ENCODE results near the gene MSMB. TPM values are rescaled to one million over a fixed set of nuclear protein-coding genes. Genes with fewer than 3 reads are reported as not detected.
"Not testable (repeated sequence)": the region's sequence is repeated elsewhere in the genome, so short reads cannot be mapped to it uniquely, and the experiment has no call there.

MSMB gene
- total RNA-seq, 2 donors from 2014 or later: not detected

DNA sequence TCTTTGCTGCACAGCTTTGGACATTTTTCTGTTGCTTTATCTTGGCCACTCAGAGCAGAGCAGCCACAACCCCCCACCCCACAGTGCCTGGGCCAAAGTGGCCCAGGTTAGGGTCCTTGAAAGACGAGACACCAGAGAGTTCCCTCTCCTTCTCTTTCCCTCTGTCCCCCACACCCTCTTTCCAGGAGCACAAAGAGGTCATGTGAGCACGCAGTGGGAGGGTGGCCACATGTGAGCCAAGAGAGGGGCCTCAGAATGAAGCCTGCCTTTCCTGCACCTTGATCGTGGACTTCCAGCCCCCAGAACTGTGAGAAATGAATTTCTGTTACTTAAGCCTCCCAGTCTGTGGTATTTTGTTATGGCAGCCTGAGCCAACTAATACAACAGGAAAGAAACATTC lies 14.6 kb upstream of the MSMB start:
- no peak for DNase-seq
- H3K4me1 Mint-ChIP-seq: no peaks in the 10 kb centered on the region
- H3K27ac Mint-ChIP-seq: peak overlapping the region; percentile 8
- ATAC-seq: no peak
- H3K9me3 ChIP-seq (ENCODE audit: control insufficient read depth, low read length, poor library complexity, severe bottlenecking): no peaks in the 10 kb centered on the region
- H3K36me3 Mint-ChIP-seq (ENCODE audit: low read depth): no peaks in the 10 kb centered on the region
- no peak overlapping the region for H3K4me3 Mint-ChIP-seq
- peaks cover 16% of the 10 kb centered on the region for H3K27me3 Mint-ChIP-seq

DNA sequence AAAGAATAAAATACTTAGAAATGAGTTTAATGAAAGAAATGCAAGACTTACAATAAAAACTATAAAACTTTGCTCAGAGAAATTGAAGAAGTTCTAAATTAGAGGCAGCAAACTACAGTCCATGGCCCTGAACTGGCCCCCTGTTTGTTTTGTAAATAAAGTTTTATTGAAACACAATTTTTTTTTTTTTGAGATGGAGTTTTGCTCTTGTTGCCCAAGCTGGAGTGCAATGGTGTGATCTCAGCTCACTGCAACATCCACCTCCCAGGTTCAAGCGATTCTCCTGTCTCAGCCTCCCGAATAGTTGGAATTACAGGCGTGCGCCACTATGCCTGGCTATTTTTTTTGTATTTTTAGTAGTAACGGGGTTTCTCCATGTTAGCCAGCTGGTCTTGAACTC lies 11.9 kb upstream of the MSMB start:
- H3K36me3 Mint-ChIP-seq (ENCODE audit: low read depth); ATAC-seq; H3K27ac Mint-ChIP-seq; DNase-seq; H3K9me3 ChIP-seq (ENCODE audit: control insufficient read depth, low read length, poor library complexity, severe bottlenecking); H3K4me1 Mint-ChIP-seq; H3K4me3 Mint-ChIP-seq: not testable (repeated sequence)
- H3K27me3 Mint-ChIP-seq: peaks cover 21% of the 10 kb centered on the region

DNA sequence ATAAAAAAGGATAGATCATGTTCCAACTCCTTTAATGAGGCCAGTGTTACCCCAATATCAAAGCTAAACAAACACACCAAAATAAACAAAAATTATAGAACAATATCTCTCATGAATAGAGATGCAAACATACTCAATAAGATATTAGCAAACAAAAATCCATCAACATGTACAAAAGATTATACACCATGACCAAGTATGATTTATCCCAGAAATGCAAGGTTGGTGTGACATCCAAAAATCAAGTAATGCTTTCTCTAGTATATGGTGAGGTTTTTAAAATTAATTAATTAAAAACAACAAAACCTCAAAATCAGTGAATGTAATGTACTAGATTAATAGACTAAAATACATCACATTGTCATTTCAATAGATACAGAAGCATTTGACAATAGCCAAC lies 11.0 kb upstream of the MSMB start:
- Mint-ChIP-seq H3K27ac (no peak overlapping the region), H3K27me3 (peaks cover 16% of the 10 kb centered on the region), H3K4me3 (no peak overlapping the region), H3K36me3 (ENCODE audit: low read depth) (no peaks in the 10 kb centered on the region), H3K4me1 (no peaks in the 10 kb centered on the region)
- ATAC-seq (no peak), DNase-seq (no peak)
- no peaks in the 10 kb centered on the region for H3K9me3 ChIP-seq (ENCODE audit: control insufficient read depth, low read length, poor library complexity, severe bottlenecking)

DNA sequence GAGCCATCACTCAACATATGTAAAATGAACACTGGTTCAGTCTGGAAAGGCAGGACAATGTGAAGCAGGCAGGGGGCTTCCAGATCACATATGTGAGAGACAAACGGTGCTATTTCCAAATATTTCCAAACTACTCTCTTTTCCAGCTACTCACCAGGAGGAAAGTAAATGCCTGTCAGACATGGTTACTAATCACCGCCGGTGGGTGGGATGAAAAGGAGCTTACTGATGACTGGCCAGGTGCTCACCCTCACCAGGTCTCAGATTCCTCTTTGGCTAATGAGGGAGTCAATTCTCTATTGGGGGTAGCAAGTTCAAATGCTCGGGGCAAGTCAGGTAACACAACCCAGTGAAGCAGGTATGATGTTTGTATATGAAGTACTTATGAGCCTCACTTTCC lies 9.7 kb upstream of the MSMB start:
- Mint-ChIP-seq H3K27me3 (peaks cover 29% of the 10 kb centered on the region), H3K4me1 (no peaks in the 10 kb centered on the region), H3K27ac (no peak overlapping the region), H3K4me3 (no peak overlapping the region), H3K36me3 (ENCODE audit: low read depth) (no peaks in the 10 kb centered on the region)
- ATAC-seq (no peak), DNase-seq (no peak)
- H3K9me3 ChIP-seq (ENCODE audit: control insufficient read depth, low read length, poor library complexity, severe bottlenecking): no peaks in the 10 kb centered on the region

DNA sequence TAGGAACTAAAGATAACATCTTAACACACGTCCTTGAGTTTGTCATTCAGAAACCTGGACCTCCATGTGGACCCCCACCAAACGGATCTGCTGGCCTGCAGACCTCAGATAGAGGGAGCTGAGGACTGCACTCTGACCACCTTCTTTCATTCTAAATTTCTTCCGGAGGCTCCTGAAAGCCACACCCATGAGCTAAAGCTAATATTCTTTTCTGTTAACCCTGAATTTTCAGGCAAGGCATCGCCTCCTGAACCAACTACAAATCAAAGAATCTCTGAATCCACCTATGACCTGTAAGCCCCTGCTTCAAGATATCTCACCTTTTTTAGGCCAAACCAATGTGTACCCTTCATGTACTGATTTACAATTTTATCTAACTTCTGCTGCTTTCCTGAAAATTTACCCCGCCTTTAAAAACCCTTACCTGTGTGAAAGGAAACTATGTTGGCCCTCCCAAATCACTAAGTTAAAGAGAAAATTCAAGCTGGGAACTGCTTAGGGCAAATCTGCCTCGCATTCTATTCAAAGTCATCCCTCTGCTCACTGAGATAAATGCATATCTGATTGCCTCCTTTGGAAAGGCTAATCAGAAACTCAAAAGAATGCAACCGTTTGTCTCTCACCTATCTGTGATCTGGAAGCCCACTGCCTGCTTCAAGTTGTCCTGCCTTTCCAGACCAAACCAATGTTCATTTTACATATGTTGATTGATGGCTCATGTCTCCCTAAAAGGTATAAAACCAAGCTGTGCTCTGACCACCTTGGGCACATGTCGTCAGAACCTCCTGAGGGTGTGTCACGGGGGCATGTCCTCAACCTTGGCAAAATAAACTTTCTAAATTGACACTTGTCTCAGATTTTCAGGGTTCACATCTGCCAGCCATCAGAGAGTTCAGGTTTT lies 7.7 kb upstream of the MSMB start:
- H3K4me1 Mint-ChIP-seq: no peaks in the 10 kb centered on the region
- ATAC-seq: no peak
- no peak overlapping the region for H3K4me3 Mint-ChIP-seq
- peaks cover 27% of the 10 kb centered on the region for H3K27me3 Mint-ChIP-seq
- H3K9me3 ChIP-seq (ENCODE audit: control insufficient read depth, low read length, poor library complexity, severe bottlenecking): no peaks in the 10 kb centered on the region
- H3K36me3 Mint-ChIP-seq (ENCODE audit: low read depth): no peaks in the 10 kb centered on the region
- no peak overlapping the region for H3K27ac Mint-ChIP-seq
- DNase-seq: no peak

DNA sequence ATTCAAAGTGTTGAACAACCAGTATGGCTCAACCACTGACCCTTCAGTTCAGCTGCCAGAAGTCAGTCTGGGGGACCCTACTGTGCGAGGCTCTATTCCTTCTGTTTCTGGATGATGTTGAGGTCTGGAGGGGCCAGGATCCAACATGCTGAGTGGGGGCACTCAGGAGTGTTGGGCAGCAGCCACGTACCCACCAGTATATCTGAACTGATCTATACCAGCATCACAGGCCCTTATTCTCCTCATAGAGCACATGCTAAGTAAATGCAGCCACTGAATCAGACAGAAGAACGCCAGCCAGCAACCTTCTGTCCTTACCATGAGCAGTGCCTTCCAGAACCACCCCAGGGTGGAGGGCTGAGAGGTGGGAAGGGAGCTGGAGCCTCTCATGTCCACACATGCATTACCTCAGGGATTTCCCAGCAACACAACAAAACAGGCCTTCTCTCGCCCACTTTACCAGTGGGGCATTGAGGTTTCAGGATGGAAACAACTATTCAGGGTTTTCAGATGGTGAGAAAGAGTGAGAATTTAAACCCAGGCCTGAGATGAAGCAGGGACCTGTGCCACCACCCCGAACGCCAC lies 6.8 kb upstream of the MSMB start:
- Mint-ChIP-seq H3K36me3 (ENCODE audit: low read depth) (no peaks in the 10 kb centered on the region), H3K4me3 (no peak overlapping the region), H3K27ac (no peak overlapping the region), H3K27me3 (peaks cover 27% of the 10 kb centered on the region), H3K4me1 (no peaks in the 10 kb centered on the region)
- no peak for DNase-seq
- no peak for ATAC-seq
- H3K9me3 ChIP-seq (ENCODE audit: control insufficient read depth, low read length, poor library complexity, severe bottlenecking): no peaks in the 10 kb centered on the region

DNA sequence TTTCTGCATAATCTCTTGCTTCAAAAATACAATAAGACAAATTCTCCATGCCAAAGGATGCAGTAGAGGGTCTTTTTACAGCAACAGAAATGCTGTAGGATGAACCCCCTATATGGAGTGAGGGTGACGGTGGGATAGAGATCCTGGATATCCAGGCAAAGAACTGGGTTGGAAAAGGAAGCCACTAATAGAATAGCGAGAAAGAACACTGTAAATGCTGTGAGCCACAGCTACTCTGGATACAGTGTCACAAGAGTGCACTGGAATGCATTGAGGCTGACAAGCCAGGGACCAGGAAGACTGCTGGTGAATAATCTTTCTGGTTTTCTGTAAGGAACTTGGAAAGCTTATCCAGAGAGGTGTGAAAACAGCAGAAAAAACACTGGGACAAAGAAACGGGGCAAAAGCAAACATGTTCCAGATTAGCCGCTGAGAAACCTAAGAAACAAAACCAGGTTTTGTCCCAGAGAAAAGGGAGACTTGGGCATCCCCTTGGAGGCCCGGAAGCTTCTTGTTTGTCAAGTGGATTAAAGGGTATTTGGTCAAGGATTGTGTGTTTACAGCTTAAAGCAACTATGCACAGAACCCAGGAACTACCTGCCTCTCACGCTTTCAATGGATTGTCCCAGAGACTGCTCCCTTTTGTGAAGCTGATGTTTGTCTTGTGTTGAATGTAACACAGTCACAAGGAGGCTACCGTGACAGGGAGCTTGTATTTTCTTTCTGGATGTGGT lies 6.2 kb upstream of the MSMB start:
- Mint-ChIP-seq H3K27me3 (peaks cover 32% of the 10 kb centered on the region), H3K4me3 (no peak overlapping the region), H3K4me1 (no peaks in the 10 kb centered on the region), H3K27ac (no peak overlapping the region), H3K36me3 (ENCODE audit: low read depth) (no peaks in the 10 kb centered on the region)
- H3K9me3 ChIP-seq (ENCODE audit: control insufficient read depth, low read length, poor library complexity, severe bottlenecking): no peaks in the 10 kb centered on the region
- no peak for DNase-seq
- ATAC-seq: no peak

DNA sequence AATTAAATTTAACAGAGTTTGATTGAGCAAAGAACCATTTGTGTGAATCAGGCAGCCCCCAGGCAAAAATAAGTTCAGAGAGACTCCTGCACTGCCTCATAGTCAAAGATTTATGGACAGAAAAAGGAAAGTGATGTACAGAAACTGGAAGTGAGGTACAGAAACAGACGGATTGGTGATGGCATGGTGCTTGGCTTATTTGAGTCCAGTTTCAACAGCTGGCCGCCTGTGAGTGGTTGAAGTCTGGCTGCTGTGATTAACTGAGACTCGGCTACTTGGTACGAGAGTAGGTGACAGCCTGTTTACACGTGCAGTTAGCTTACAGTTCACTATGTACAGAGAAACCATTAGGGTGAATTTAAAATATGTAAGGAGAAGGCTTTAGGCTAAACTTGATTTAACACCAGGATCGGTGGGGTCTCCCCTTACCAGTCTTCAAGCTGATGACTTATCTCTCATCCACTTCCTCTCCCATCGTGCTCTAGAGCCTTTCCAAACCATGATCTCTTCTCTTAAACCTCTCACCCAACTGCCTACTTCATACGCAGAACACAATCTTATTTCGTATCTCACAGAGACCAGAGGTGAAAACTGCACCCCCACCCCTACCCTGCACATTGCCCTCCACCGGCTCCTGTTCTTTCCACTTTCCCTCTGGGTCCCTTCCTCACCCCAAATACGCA lies 5.0 kb upstream of the MSMB start:
- Mint-ChIP-seq H3K27me3 (peaks cover 34% of the 10 kb centered on the region), H3K36me3 (ENCODE audit: low read depth) (no peaks in the 10 kb centered on the region), H3K4me1 (no peaks in the 10 kb centered on the region), H3K4me3 (no peak overlapping the region), H3K27ac (no peak overlapping the region)
- ATAC-seq (no peak), DNase-seq (no peak)
- no peaks in the 10 kb centered on the region for H3K9me3 ChIP-seq (ENCODE audit: control insufficient read depth, low read length, poor library complexity, severe bottlenecking)

DNA sequence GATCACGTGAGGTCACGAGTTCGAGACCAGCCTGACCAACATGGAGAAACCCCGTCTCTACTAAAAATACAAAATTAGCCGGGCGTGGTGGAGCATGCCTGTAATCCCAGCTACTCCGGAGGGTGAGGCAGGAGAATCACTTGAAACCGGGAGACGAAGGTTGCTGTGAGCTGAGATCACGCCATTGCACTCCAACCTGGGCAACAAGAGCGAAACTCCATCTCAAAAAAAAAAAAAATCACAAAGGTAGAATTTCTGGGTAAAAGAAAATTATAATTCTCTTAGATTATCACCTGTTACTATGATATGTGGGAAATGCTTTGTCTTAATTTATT lies 3.4 kb upstream of the MSMB start:
- H3K4me1 Mint-ChIP-seq; H3K9me3 ChIP-seq (ENCODE audit: control insufficient read depth, low read length, poor library complexity, severe bottlenecking); H3K4me3 Mint-ChIP-seq; H3K36me3 Mint-ChIP-seq (ENCODE audit: low read depth); ATAC-seq; H3K27ac Mint-ChIP-seq; DNase-seq: not testable (repeated sequence)
- H3K27me3 Mint-ChIP-seq: peaks cover 34% of the 10 kb centered on the region

DNA sequence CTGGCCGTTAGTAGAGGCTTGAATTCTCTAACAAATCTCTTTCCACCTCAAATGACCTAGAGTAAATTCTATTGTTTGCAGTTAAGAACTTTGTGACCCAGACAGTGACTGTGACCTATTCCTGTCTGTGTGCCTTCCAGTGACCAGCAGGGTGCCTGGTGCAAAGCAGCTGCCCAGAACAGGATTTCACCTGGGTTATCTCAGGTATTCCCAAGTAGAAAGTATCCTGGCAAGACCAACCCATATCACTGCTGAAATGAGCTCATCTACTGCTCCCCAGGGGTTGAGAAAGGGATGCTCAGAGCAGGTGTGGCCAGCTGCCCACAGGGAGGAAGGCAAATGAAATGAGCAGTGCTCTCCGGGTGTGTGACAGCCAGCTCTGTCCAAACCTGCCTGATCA lies 2.1 kb upstream of the MSMB start:
- no peak overlapping the region for H3K4me3 Mint-ChIP-seq
- ATAC-seq: no peak
- no peak for DNase-seq
- no peaks in the 10 kb centered on the region for H3K9me3 ChIP-seq (ENCODE audit: control insufficient read depth, low read length, poor library complexity, severe bottlenecking)
- H3K27ac Mint-ChIP-seq: no peak overlapping the region
- peaks cover 23% of the 10 kb centered on the region for H3K27me3 Mint-ChIP-seq
- H3K36me3 Mint-ChIP-seq (ENCODE audit: low read depth): no peaks in the 10 kb centered on the region
- H3K4me1 Mint-ChIP-seq: no peaks in the 10 kb centered on the region

DNA sequence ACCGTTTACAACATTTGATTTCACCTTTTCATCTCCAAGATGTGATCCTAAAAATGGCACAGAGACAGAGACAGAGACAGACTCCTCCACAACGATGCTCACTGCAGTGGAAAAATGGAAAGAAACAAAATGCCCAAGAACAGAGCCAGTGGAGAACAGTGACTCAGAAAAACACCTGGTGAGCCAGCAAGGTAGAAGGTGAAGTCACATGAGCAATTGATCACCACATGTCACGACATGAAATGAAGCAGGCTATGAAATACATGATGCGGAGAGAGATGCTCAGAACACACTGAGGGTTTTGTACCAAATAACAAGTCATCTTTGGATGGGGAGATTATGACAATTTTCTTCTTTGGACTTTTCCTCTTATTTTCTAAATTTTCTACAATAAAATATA lies 3.5 kb downstream of the MSMB start:
- no peak for DNase-seq
- Mint-ChIP-seq H3K36me3 (ENCODE audit: low read depth) (no peaks in the 10 kb centered on the region), H3K27ac (no peak overlapping the region), H3K4me1 (no peaks in the 10 kb centered on the region), H3K4me3 (no peak overlapping the region), H3K27me3 (peaks cover 25% of the 10 kb centered on the region)
- ATAC-seq: no peak
- H3K9me3 ChIP-seq (ENCODE audit: control insufficient read depth, low read length, poor library complexity, severe bottlenecking): no peaks in the 10 kb centered on the region

DNA sequence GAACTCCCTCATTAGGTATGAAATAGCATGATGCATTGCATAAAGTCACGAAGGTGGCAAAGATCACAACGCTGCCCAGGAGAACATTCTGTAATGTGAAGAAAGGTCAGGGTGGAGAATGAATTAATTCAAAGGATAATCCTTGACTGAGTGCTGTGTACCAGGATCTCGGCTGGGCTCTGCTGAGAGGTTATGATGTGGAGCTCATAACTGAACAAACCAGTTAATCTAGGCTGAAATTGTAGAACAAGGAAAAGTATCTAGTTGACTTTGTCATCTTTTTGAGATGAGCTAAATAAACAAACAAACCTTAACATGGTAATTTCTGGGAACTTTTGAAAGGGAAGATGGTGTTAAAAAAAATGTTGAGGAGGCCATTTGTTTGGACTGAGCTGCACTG lies 6.1 kb downstream of the MSMB start:
- Mint-ChIP-seq H3K27ac (no peak overlapping the region), H3K4me3 (no peak overlapping the region), H3K27me3 (peaks cover 36% of the 10 kb centered on the region), H3K4me1 (no peaks in the 10 kb centered on the region), H3K36me3 (ENCODE audit: low read depth) (no peaks in the 10 kb centered on the region)
- DNase-seq: no peak
- H3K9me3 ChIP-seq (ENCODE audit: control insufficient read depth, low read length, poor library complexity, severe bottlenecking): no peaks in the 10 kb centered on the region
- no peak for ATAC-seq

DNA sequence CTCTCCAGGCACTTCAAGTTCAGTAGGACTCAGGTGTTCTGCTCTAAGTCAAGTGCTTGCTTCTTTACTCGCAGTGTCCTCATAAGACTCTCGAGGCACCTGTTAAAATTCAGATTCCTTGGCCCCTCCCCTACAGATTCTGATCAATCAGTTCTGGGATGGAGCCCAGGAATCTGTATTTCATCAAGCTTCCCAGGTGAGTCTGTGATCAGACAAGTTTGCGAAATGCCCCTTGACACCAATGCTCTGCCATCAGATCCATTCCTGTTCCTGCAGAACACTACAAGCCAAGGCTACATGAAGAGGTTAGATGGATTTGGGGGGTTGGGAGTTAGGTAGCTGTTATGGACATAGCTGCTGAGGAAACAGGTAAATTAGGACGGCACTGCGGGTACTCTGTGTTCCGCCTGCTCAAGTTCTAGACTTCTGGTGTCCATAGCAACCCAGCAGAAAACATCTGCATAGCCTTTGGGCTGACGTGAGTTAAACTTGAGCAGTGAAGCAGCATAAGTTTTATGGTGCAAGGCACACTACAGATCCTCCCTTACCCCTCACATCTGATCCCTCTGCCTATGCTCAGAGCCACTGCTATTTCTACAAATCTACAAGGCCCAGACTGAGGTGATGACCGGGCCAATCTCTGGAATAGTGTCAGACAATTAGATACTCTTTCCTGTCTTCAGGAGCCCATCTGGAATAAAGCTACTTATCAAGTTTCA lies 8.8 kb downstream of the MSMB start:
- H3K27ac Mint-ChIP-seq: no peak overlapping the region
- no peaks in the 10 kb centered on the region for H3K9me3 ChIP-seq (ENCODE audit: control insufficient read depth, low read length, poor library complexity, severe bottlenecking)
- no peaks in the 10 kb centered on the region for H3K4me1 Mint-ChIP-seq
- no peak overlapping the region for H3K4me3 Mint-ChIP-seq
- H3K27me3 Mint-ChIP-seq: peaks cover 36% of the 10 kb centered on the region
- DNase-seq: no peak
- no peaks in the 10 kb centered on the region for H3K36me3 Mint-ChIP-seq (ENCODE audit: low read depth)
- ATAC-seq: no peak

Measured in T-helper 17 cell (primary cell).